ENCODE results near the gene WDR45B.

Gene WDR45B

DNA sequence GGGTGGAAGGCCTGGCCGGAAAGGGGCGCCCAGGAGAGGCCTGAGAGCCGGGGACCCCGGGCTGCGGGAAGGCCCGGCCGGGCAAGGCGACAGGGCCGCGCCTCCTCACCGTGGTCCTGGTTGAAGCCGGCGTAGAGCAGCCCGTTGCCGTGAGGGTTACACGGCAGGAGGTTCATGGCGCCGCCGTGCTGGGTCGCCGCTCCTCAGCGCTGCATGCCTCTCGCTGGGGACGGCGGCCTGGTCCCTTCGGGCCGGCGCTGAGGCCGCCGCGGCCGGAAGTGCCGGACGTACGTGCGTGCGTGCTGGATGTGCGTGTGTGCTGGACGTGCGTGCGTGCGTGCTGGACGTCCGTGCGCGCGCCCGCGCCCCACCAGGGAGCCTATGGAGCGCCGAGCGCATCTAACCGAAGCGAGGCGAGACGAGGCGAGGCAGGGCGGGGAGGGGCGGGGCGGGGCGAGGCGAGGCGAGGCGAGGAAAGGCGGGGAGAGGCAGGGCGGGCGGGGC lies at the start of gene WDR45B:
WDR45B (minus strand) TSS at position 280 of the 504 bp plus-strand sequence; CDS start at position 176, 104 bp downstream.
- peak; percentile 98 for DNase-seq (ENCODE audit: low spot score)

DNA sequence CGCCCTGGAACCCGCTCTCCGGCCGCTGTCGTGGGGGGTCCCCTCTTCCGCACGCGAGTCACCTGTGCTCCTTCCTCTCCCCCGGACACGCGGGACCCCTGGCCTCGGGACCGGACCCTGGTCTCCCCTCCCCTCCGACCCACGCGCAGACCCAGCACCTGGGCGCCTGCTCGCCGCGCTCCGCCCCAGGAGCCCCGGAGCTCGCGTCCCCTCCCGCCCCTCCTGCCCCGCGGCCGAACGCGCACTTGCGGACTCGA lies 49.5 kb upstream of the WDR45B start:
- DNase-seq (ENCODE audit: low spot score): no peak

- DNase-seq (ENCODE audit: low spot score): peak; percentile 13
Observed at GRCh38 chr17:82696916-82697807, 48.9 kb upstream of the WDR45B start.

- no peak for DNase-seq (ENCODE audit: low spot score)
Observed at GRCh38 chr17:82696259-82696658, 48.0 kb upstream of the WDR45B start.

GRCh38 chr17:82694647-82695046 lies 46.4 kb upstream of the WDR45B start:
- no peak for DNase-seq (ENCODE audit: low spot score)

- DNase-seq (ENCODE audit: low spot score): no peak
Observed at GRCh38 chr17:82693168-82693867, 45.1 kb upstream of the WDR45B start.

DNA sequence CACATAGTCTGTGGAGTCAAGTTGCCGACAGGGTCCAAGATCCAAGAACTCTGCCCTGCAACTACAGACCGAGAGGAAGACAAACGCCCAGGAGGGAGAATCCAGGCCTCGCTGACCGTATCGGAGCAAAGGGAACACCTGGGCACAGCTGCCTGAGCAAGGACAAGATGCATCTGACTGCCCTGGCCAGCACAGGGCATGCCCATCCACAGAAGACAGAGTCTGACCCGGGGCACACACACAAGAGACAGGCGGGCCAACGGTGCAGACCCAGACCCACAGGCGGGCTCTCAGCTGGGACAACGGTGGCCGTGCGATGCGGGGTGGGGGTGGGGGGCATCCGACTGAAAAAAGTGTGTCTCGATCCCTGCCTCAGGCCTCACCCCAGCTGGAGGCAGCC lies 44.0 kb upstream of the WDR45B start:
- DNase-seq (ENCODE audit: low spot score): no peak

DNA sequence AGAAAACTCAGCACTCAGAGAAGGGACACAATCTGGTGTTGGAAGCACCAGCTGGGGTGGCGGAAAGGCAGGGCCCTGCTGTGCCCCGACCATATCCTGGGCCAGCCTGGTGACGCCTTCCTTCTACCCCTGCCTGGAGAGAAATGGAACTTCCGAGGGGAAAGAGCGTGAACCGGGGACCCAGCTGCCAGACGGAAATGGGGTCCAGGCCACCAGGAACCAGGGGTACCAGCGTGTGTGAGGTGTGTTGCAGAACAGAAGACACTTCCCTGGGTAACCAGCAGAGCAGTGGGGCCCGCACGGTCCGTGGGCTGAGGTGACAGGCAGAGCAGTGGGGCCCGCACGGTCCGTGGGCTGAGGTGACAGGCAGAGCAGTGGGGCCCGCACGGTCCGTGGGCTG lies 43.5 kb upstream of the WDR45B start:
- no peak for DNase-seq (ENCODE audit: low spot score)

GRCh38 chr17:82690786-82691489 lies 42.7 kb upstream of the WDR45B start:
- DNase-seq (ENCODE audit: low spot score): no peak

GRCh38 chr17:82689077-82689476 lies 40.8 kb upstream of the WDR45B start:
- DNase-seq (ENCODE audit: low spot score): no peak

DNA sequence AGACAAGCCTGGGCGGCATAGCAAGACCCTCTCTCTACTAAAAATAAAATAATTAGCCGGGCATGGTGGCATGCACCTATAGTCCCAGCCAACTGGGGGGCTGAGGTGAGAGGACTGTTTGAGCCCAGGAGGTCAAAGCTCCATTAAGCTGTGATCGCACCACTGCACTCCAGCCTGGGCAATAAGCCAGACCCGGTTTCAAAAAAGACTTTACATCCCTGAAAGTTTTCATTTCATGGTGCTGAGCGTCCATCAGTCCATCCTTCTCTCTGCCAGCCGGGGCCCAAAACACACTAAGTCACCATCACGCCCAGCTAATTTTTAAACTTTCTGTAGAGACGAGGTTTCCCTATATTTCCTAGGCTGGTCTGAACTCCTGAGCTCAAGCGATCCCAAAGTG lies 39.6 kb upstream of the WDR45B start:
- peak; percentile 62 for DNase-seq (ENCODE audit: low spot score)

DNA sequence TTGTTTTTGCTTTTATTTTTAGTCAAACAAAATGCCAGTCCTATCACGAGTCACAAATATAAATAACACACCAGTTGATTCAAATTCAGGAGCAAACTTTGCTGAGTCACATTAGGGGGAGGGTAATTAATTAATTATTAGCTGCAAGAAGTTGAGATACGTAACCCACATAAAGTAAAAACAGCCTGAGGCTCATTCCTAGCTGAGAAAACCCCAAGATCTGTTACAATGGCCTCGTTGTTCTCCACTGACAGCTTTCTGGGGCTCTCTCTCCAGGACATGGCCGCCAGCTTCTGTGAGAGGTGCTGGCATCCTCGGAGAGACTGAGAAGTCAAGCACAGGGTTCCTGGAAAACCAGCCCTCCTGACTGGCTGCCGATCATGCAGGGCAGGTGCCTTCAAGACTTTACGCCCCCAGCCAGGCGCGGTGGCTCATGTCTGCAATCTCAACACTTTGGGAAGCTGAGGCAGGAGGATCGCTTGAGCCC lies 39.2 kb upstream of the WDR45B start:
- peak; percentile 91 for DNase-seq (ENCODE audit: low spot score)

DNA sequence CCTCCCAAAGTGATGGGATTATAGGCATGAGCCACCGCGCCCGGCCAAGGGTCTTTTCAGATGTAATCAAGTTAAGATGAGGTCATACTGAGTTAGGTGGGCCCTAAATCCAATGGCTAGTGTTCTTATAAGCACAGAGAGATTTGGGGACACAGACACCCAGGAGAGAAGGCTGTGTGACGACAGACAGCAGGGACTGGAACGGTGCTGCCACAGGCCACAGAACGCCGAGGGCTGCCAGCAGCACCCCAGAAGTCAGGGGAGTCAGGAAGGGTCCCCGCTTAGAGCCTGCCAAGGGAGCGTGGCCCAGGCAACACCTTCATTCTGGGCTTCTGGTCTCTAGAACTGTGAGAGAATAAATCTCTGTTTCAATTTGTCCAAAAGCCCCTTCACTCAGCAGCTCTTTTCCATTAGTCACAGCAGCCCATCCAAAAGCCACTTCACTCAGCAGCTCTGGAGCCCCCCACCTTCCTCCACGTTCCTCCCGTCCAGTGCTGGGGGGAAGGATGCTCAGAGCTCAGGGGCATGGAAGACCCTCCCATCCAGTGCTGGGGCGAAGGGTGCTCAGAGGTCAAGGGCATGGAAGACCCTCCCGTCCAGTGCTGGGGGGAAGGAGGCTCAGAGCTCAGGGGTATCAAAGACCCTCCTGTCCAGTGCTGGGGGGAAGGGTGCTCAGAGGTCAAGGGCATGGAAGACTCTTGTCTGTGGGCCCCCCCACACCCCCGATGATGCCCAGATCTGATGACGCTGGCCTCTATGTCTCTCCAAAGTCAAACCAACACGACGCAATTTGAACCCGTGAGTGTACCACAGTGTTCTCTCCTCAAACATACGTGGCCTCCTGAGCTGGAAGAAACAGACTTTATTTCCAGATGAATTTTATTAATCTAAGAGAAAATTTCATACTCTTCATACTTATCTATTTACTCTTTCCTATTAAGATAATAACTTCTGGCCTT lies 38.4 kb upstream of the WDR45B start:
- DNase-seq (ENCODE audit: low spot score): no peak

DNA sequence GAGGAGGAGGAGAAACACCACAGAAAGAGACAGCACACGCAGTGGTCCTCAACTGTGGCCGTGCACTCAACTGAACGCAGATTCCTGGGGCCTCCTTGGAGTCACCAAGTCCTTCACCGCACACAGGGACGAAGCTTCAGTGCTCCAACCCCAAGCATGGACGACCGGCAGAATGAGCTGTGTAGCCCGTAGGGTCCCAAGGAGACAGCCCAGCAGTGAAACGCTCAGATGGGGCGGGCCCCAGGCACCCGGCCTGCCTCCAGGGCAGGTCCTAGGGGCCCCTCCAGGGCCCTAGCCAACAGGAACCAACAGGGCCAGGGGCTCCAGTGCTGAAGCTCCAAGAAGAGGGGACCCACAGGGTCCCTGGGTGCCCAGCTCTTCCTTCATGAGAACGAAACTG lies 37.0 kb upstream of the WDR45B start:
- DNase-seq (ENCODE audit: low spot score): no peak

DNA sequence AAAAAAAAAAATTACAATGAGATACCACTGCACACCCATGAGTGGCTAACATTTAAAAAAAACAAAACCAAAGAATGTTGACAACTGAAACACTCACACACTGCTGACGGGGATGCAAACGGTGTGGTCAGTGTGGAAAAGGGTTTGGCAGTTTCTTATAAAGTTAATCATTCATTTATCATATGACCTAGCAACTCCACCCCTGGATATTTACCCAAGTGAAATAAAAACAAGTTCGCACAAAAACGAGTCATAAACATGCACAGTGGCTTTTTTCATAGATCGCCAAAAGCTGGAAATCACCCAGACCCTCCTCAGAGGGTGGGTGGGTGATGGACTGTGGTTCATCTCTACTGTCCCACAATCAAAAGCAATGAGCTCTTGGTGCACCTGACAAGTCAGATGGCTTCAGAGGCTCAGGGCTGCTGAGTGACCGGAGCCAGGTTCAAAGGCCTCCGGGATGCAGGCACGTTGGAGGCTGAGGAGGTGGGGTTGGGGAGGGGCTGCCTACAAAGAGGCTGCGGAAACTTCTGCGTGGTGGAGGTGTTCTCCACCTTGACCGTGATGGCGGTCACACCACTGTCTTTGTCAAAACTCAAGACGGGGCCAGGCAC lies 36.1 kb upstream of the WDR45B start:
- peak; percentile 93 for DNase-seq (ENCODE audit: low spot score)

DNA sequence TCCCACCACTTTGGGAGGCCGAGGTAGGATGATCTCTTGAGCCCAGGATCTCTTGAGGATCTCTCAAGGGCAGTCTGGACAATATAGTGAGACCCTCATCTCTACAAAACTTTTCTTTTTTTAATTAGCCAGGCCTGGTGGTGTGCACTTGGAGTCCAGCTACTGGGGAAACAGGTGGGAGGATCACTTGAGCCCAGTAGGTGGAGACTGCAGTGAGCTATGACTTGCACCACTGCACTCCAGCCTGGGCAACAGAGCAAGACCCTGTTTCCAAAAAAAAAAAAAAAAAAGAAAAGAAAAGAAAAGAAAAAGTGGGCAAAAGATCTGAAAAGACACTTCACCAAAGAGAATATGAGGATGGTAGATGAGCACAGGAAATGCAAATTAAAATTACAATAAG lies 35.3 kb upstream of the WDR45B start:
- no peak for DNase-seq (ENCODE audit: low spot score)

DNA sequence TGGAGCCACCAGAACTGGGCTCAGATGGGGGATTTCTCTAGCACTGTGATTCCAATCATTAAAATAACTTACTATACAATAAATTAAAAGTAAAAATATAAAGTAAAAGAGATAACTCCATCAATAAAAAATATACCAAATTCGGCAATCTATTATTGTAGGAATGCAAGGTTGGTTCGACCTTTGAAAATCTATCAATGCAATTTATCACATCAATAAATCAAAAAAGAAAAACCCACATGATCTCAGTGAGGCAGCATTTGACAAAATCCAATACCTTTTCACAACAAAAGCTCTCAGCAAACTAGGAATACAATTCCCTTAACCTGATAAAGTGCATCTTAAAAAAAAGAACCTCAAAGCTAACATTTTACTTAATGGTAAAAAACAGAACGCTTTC lies 33.3 kb upstream of the WDR45B start:
- no peak for DNase-seq (ENCODE audit: low spot score)

DNA sequence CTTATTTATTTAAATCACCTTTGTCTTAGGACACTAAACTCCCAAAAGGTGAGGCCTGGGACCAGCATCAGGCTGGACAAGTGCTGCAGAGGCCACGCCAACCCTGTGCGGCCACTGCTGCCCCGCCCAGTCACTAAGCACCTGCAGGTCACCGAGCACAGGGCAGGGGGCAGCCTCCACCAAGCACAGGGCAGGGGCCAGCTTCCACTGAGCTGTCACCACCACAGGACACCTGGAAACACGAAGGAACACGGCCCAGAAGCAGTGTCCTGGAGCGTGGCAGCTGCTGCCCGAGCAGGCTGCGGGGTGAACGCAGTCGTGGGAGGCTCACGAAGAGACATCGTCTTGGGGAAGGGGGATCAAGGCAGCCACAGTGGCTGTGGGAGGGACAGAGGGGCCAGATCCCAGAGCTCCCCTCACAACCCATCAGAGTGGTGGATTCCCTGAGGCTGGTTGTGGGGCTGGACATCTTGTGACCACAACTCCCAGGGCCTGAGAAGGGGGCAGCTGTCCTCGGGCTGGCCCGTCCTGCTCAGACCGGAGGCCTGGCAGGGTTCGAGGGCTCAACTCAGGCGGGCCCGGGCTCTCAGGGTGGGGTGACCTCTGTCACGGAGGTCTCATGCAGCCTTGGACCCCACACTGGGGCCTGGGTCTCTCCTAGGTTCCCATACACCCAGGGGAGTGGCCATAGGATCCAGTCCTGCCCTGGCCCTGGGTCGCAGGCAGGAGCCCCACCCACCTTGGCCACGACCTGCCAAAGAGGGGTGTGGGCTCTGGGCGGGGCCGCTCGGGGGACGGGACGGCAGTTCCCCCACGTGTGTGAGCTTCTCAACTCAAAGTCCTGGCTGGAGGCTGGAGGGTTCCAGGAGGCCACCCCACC lies 31.6 kb upstream of the WDR45B start:
- DNase-seq (ENCODE audit: low spot score): no peak

DNA sequence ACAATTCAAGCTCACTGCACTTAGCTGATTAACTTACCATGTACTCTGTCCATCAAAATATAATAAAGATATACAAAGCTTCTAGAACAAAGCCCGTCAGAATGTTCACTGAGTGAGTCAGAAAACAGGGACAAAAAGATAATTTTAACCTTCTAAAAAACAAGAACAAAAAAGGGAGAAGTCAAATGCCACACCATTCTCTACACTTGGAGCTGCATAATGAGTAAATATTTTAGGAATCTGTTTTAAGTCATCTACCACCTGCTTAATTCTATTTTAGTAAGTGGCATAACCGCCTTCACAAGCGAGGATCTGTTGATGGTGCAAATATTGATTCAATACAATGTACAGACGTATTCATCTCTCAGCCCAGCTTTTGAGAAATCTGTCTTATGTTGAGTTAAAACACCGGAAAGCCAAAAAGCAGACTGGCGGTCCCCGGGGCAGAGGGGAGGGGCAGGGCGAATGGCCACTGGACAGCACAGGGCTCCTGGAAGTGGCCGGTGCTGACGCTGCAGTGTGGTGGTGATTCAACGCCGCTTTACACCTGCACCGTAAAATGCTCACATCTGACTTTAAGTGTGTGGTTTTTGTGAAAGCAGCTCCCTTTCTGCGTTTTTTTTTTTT lies 30.1 kb upstream of the WDR45B start:
- no peak for DNase-seq (ENCODE audit: low spot score)
